AG04450 (cell line): ENCODE results near the gene LRRN4CL. TPM values are rescaled to one million over a fixed set of nuclear protein-coding genes. Genes with fewer than 3 reads are reported as not detected.
A peak's percentile ranks its signal among the peaks of the same experiment; 100 is the strongest.
"Not testable (repeated sequence)": the region's sequence is repeated elsewhere in the genome, so short reads cannot be mapped to it uniquely, and the experiment has no call there.

Experiments
- CTCF ChIA-PET: fragments of 300-600, 350-600 bp; formaldehyde crosslinking; extraction: SDS; loops from one replicate; lab custom pipeline; 2022; ENCODE audit warnings: antibody characterized with exemption, inconsistent platforms; lab: Charles Lee
- POLR2A ChIA-PET: fragments of 350-600 bp; formaldehyde crosslinking; extraction: SDS; loops from one replicate; lab custom pipeline; 2021; ENCODE audit warnings: antibody characterized with exemption, inconsistent platforms; lab: Yijun Ruan, JAX
- DNase-seq: peaks from one replicate; pipeline ENCODE4 v3.0.0-alpha.2; 2011; ENCODE audit warnings: low read depth, low spot score
- H3K27ac ChIP-seq: one replicate; pipeline ENCODE4 v1.5.1; 2012; ENCODE audit warnings: low read depth, low read length, control low read depth
- H3K27me3 ChIP-seq: one replicate; pipeline ENCODE4 v1.6.0; 2012; ENCODE audit warnings: low read length; ENCODE audit not compliant: control insufficient read depth, insufficient read depth
- H3K4me3 ChIP-seq: 2 replicates; pipeline ENCODE4 v1.5.1; 2011; ENCODE audit warnings: mild to moderate bottlenecking, low read depth, low read length, control low read depth
- H3K9me3 ChIP-seq: 2 replicates; pipeline ENCODE4 v1.5.1; 2012; ENCODE audit warnings: low read length; ENCODE audit not compliant: control insufficient read depth, insufficient read depth
- CTCF ChIP-seq: IDR thresholded peaks from 2 replicates; pipeline ENCODE4 v1.5.1; 2011; ENCODE audit warnings: low read depth, low read length, control low read depth, inconsistent platforms
- polyA minus RNA-seq: library from RNA; depleted of rRNA, polyadenylated mRNA; stranded (reverse); fragments of >200 nt; gene quantifications from 2 replicates; pipeline ENCODE4 v1.2.3, GENCODE V29; 2011; rRNA and poly(A)+ RNA removed
- polyA plus RNA-seq: library from polyadenylated mRNA; depleted of rRNA; stranded (reverse); fragments of >200 nt; gene quantifications from 2 replicates; pipeline ENCODE4 v1.2.3, GENCODE V29; 2011; rRNA removed

LRRN4CL gene
- polyA plus RNA-seq (4.1 and 5.7 TPM in 2 replicates), polyA minus RNA-seq (1.9 and 2.3 TPM in 2 replicates)

GRCh38 chr11:62689421-62690183 lies at the start of gene LRRN4CL:
Gene LRRN4CL (minus strand): TSS chr11:62689530. CDS start chr11:62688508, 1,022 bp downstream.
- peak within 1 kb of the TSS; percentile 48 for H3K4me3 ChIP-seq
- TF ChIP-seq CTCF: no peak
- peak; percentile 85 for DNase-seq
- CTCF ChIA-PET: interaction anchor here (0.5 to 2.7 kb wide), 6 partner anchors 9 to 313 kb away, joined by 3 to 31 read pairs (median 4); partner anchors contain the start of gene LBHD1
- no peaks in the 10 kb centered on the region for H3K9me3 ChIP-seq
- peak within 1 kb of the TSS; percentile 92 for H3K27ac ChIP-seq
- H3K27me3 ChIP-seq: no peaks in the 10 kb centered on the region
- POLR2A ChIA-PET: interaction anchor here (0.5 to 3.4 kb wide), 21 partner anchors 9 to 862 kb away, joined by 3 to 35 read pairs (median 7); partner anchors contain the start of genes B3GAT3, C11orf98, CSKMT and EEF1G

- ChIA-PET CTCF (interaction anchor here (0.6 kb wide), 1 partner anchor 34 kb away, joined by 3 read pairs; the partner anchor contains the start of gene TAF6L), POLR2A (interaction anchor here (1.2 kb wide), 1 partner anchor 56 kb away, joined by 5 read pairs; no protein-coding TSS in a partner anchor)
- no peaks in the 10 kb centered on the region for H3K27me3 ChIP-seq
- TF ChIP-seq CTCF: no peak
- H3K9me3 ChIP-seq: no peaks in the 10 kb centered on the region
- no peak for DNase-seq
- no peak overlapping the region for H3K27ac ChIP-seq
- no peak overlapping the region for H3K4me3 ChIP-seq
Observed at GRCh38 chr11:62737196-62737595, 47.9 kb upstream of the LRRN4CL start.

GRCh38 chr11:62732830-62733229 lies 43.5 kb upstream of the LRRN4CL start:
- no peak overlapping the region for H3K4me3 ChIP-seq
- H3K27me3 ChIP-seq: no peaks in the 10 kb centered on the region
- no peak overlapping the region for H3K27ac ChIP-seq
- DNase-seq: no peak
- 0 out of 2 replicates have a peak, but pooled peaks have one; percentile 14 for TF ChIP-seq CTCF
- H3K9me3 ChIP-seq: no peaks in the 10 kb centered on the region
- ChIA-PET CTCF (no interaction called here), POLR2A (no interaction called here)

- POLR2A ChIA-PET: interaction anchor here (0.6 to 3.7 kb wide), 5 partner anchors 24 to 110 kb away, joined by 4 to 41 read pairs (median 7); partner anchors contain the start of genes LBHD1, LRRN4CL, UQCC3 and WDR74
- not testable (repeated sequence) for H3K9me3 ChIP-seq, DNase-seq, H3K27ac ChIP-seq, H3K27me3 ChIP-seq
- peak overlapping the region; percentile 99 for H3K4me3 ChIP-seq
- CTCF ChIA-PET: interaction anchor here (0.6 to 1.5 kb wide), 2 partner anchors 24 to 336 kb away, joined by 3 to 8 read pairs; partner anchors contain the start of gene ZBTB3
Observed at GRCh38 chr11:62730076-62730475, 40.7 kb upstream of the LRRN4CL start.

- H3K9me3 ChIP-seq: no peaks in the 10 kb centered on the region; the same call in 1 of the 2 replicates
- ChIA-PET POLR2A (interaction anchor here (0.6 to 3.7 kb wide), 12 partner anchors 22 to 1110 kb away, joined by 3 to 41 read pairs (median 6); partner anchors contain the start of genes C11orf98, CSKMT, INTS5 and STX5), CTCF (interaction anchor here (1.1 to 1.4 kb wide), 3 partner anchors 23 to 58 kb away, joined by 3 to 5 read pairs (median 3); partner anchors contain the start of gene POLR2G)
- TF ChIP-seq CTCF: no peak
- peak; percentile 59 for DNase-seq
- H3K27me3 ChIP-seq: no peaks in the 10 kb centered on the region
- peak within 1 kb of the TSS; percentile 98 for H3K27ac ChIP-seq
- peak within 1 kb of the TSS; percentile 99 for H3K4me3 ChIP-seq
Observed at GRCh38 chr11:62728171-62728988, 39.0 kb upstream of the LRRN4CL start, which contains the start of gene TTC9C. Gene TTC9C (plus strand): TSS chr11:62728486. CDS start chr11:62728849, 363 bp downstream.
